22Rv1 (cell line): ENCODE measurements around the gene EFNA4.

Experiments used
- ZFX ChIP-seq: fragments of 450-650 bp; IDR thresholded peaks from 2 replicates; pipeline ENCODE4 v1.6.1; 2017; ENCODE audit warnings: antibody characterized with exemption, borderline replicate concordance
- TF ChIP-seq, protein P1 (sequence below): fragments of 450-650 bp; IDR thresholded peaks from 2 replicates; pipeline ENCODE4 v1.5.1; 2017; ENCODE audit warnings: mild to moderate bottlenecking

GRCh38 chr1:155053531-155054105 lies 9.9 kb upstream of the EFNA4 start:
- TF ChIP-seq, protein P1, sequence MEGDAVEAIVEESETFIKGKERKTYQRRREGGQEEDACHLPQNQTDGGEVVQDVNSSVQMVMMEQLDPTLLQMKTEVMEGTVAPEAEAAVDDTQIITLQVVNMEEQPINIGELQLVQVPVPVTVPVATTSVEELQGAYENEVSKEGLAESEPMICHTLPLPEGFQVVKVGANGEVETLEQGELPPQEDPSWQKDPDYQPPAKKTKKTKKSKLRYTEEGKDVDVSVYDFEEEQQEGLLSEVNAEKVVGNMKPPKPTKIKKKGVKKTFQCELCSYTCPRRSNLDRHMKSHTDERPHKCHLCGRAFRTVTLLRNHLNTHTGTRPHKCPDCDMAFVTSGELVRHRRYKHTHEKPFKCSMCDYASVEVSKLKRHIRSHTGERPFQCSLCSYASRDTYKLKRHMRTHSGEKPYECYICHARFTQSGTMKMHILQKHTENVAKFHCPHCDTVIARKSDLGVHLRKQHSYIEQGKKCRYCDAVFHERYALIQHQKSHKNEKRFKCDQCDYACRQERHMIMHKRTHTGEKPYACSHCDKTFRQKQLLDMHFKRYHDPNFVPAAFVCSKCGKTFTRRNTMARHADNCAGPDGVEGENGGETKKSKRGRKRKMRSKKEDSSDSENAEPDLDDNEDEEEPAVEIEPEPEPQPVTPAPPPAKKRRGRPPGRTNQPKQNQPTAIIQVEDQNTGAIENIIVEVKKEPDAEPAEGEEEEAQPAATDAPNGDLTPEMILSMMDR: no peak
- TF ChIP-seq ZFX: no peak
